Measurements from ENCODE around the gene SRGAP1.

GRCh38 chr12:64187794-64188193, 343.3 kb downstream of the SRGAP1 start:
- no peak for TF ChIP-seq CTCF (IDR thresholded peaks at IDR 0.05; ENCODE audit: insufficient read depth, low read length)
- no peak for TF ChIP-seq POLR2AphosphoS5 (IDR thresholded peaks at IDR 0.05; ENCODE audit: low read depth)
- TF ChIP-seq REST (IDR thresholded peaks at IDR 0.05; ENCODE audit: insufficient replicate concordance, low read depth), result no peak

Data from HL-60 (cell line).